Neuron (in vitro differentiated cells): ENCODE data around the gene RPL10.

Experiments
- H2AFZ ChIP-seq: one replicate; pipeline ENCODE4 v1.6.1; 2013; ENCODE audit warnings: low read depth, mild to moderate bottlenecking, inconsistent platforms, low read length, moderate library complexity
- H3K27me3 ChIP-seq: one replicate; pipeline ENCODE4 v1.6.1; 2013; ENCODE audit warnings: low read length; ENCODE audit not compliant: insufficient read depth
- H3K36me3 ChIP-seq: one replicate; pipeline ENCODE4 v1.6.1; 2013; ENCODE audit warnings: low read length; ENCODE audit not compliant: insufficient read depth
- H3K4me1 ChIP-seq: one replicate; pipeline ENCODE4 v1.6.1; 2013; ENCODE audit warnings: low read length; ENCODE audit not compliant: insufficient read depth
- H3K4me3 ChIP-seq: 2 replicates; pipeline ENCODE4 v1.5.1; 2013; ENCODE audit warnings: mild to moderate bottlenecking, low read length, moderate library complexity
- H3K9me3 ChIP-seq: one replicate; pipeline ENCODE4 v1.6.1; 2013; ENCODE audit warnings: low read length

Gene RPL10

DNA sequence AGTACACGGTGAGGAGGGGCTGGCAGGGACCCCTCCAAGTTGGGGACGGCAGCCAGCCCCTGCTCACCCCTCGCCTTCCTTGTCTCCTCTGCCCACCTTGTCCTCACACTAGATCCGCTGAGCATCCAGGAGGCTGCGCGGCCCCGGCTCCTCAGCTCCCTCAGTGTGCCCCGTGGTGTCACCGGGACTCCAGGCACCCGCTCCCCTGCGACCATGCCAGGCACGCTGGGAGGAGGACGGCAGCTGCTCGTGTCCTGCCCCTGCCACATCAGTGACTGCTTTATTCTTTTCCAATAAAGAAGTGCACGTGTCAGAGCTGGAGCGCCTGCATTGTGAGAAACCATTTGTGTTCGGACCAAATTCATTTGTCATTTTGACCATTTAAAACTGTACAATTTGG lies 52.1 kb downstream of the RPL10 start:
- H3K4me3 ChIP-seq: no peak overlapping the region
- no peaks in the 10 kb centered on the region for H3K27me3 ChIP-seq
- no peak overlapping the region for H2AFZ ChIP-seq
- H3K9me3 ChIP-seq: no peaks in the 10 kb centered on the region
- no peaks in the 10 kb centered on the region for H3K4me1 ChIP-seq
- no peaks in the 10 kb centered on the region for H3K36me3 ChIP-seq
